Activated effector memory CD4-positive, alpha-beta T cell treated with Interleukin-2 at 50 U/mL for 16 hours (primary cell): Measurements from ENCODE around the gene DNMT3A.
"Not testable (repeated sequence)": the region's sequence is repeated elsewhere in the genome, so short reads cannot be mapped to it uniquely, and the experiment has no call there.

Experiments used
- DNase-seq: peaks from one replicate; pipeline ENCODE4 v3.0.0-alpha.2; 2020

The DNMT3A gene

DNA sequence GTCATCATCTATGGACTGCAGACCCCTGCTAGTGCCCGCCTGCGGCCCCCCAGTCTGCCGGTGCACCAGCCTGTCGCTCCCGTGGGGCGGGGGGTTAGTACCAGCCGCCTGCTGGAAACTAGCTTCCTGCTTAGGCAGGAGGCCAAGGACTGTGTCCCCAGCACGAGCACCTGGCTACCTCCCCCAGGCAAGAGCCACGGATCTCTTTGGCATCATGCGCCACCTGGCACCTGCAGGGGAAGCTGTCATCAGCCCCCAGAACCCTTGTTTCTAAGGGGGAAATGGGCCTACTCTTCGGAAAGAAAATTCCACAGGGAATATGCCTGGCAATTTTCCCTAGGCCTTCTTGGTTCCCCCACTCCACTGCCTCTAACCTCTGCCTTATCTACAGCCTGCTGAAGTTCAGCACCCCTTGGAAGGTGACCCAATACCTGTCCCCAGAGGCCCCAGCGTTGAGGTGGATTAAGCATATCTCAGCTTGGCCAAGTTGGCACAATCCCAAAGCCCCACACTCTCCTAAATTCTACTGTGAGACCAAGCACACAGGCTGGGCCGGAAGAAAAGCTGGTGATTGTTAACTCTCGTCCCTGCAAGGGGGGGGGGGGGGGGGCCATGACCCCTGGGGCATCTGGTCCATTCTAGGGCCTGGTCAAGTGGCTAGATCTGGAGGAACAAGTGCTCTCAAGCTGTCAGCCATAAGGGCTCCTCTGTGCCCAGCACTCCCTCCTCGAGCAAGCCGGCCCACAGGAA is 111.4 kb downstream of the DNMT3A start:
- DNase-seq = no peak

- DNase-seq = no peak
Measured at GRCh38 chr2:25229279-25230197, 112.2 kb downstream of the DNMT3A start.

GRCh38 chr2:25228848-25229278 is 112.9 kb downstream of the DNMT3A start:
- DNase-seq = no peak

- no peak for DNase-seq
Measured at GRCh38 chr2:25227576-25227975, 114.1 kb downstream of the DNMT3A start.

DNA sequence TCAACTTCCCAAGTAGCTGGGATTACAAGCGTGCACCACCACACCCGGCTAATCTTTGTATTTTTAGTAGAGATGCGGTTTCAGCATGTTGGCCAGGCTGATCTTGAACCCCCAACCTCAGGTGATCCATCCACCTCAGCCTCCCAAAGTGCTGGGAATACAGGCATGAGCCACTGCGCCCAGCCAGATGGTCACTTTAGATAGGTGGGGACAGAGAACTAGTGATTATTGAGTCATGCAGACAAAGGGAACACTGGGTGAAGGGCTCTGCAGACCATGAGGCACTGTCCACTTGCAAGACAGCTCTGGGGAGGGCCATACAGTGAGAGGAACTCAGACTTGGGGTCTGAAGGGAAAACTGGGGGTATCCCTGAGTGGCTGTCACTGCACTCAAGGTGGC is 114.9 kb downstream of the DNMT3A start:
- DNase-seq = no peak

- no peak for DNase-seq
Measured at GRCh38 chr2:25222477-25223121, 119.1 kb downstream of the DNMT3A start.

GRCh38 chr2:25221579-25221978 is 120.1 kb downstream of the DNMT3A start:
- no peak for DNase-seq

- no peak for DNase-seq
Measured at GRCh38 chr2:25220313-25220712, 121.4 kb downstream of the DNMT3A start.

DNA sequence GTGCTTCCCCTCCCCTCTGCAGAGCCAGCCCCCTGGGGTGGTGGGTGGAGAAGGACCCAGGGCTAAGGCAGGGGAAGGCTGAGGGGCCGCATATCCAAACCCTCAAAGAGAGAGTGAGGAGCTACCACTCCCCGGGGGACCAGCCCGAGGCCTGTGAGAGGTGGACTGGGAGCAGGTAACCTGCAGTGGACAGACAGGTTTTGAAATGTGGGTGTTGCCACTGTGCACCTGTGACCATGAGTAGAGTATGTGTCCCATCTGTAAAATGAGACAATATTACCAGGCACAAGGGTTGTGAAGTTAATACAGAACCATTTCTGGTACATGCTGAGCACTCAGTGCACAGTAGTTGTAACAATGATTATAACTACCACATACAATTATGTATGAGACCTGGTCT is 122.1 kb downstream of the DNMT3A start:
- DNase-seq = no peak

DNA sequence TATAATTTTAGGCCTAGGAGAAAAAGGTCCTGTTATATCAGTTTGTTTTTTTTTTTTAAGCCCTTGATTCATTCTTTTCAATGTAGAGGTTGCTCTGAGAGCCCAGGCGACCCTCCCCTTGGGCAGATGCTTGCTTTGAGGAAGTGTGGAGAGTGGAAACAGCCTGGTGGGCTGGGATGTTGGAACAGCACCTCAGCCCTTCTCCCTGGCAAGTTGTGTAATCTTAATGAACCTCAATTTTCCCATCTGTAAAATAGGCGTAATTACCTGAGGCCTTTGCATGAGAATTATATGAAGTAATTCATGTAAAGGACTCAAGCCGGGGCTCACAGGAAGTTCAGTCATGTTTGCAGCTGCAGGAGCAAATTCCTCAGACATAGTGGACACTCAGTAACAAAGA is 123.6 kb downstream of the DNMT3A start:
- DNase-seq = no peak

- peak; percentile 82 for DNase-seq
Measured at GRCh38 chr2:25215948-25216679, 125.6 kb downstream of the DNMT3A start.

GRCh38 chr2:25215232-25215631 is 126.5 kb downstream of the DNMT3A start:
- no peak for DNase-seq

GRCh38 chr2:25213229-25213628 is 128.5 kb downstream of the DNMT3A start:
- no peak for DNase-seq

GRCh38 chr2:25210923-25211322 is 130.8 kb downstream of the DNMT3A start:
- not testable (repeated sequence) for DNase-seq

DNA sequence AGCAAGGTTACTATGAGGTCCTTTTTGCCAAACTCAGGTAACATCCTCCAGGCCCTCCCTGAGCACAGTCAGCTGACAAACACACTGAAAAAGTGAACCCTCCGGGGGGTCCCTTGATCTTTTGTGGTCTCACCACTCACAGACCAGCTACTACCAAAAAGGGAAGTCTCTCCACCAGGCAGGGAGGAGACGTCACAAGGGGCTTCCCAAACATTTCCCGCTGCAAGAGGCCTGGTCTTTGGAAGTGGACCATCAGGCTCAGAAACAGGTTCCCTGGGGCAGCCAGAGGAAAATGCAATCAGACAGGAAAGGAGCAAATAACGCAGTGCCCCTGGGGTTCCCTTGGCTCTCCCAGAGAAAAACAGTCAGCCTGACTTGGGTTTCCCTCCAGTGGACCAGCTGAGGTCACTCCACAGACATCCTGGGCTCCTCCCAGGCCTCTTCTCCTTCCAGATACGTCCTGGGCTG is 134.6 kb downstream of the DNMT3A start:
- DNase-seq = no peak

GRCh38 chr2:25204190-25204838 is 137.4 kb downstream of the DNMT3A start:
- no peak for DNase-seq

GRCh38 chr2:25202275-25202674 is 139.4 kb downstream of the DNMT3A start:
- no peak for DNase-seq

DNA sequence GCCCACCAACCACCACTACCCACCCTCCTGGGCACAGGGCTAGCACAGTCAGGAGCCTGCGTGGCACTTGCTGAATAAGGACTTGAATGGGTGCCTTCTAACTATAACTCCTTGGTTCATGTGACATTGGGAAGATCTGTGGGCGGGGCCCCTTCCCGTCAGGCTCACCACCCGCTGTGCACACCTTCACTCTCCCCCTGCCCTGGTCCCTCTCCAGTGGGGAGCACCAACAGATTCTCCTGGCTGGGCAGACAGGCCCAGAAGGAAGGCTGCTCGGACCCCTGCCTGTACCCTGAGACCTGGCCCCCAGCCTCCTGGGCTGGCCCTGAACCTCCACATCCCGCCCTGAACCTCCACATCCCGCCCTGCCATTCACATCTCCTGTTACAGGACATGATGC is 139.9 kb downstream of the DNMT3A start:
- no peak for DNase-seq

DNA sequence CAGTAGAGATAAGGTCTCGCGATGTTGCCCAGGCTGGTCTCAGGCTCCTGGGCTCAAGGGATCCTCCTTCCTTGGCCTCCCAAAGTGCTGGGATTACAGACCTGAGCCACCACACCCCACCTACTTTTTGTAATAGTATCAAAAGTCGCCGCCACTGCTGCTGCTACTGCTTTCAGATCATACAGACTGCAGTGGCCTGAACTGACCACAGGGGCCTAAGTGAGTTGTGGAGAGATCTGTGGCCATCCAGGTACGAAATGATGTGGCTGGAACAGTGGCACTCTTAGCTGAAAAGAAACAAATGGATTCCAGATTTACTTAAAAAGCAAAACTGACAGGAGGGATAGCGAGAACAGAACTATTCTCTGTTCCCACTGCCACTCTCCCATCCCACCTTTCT is 140.5 kb downstream of the DNMT3A start:
- no peak for DNase-seq

DNA sequence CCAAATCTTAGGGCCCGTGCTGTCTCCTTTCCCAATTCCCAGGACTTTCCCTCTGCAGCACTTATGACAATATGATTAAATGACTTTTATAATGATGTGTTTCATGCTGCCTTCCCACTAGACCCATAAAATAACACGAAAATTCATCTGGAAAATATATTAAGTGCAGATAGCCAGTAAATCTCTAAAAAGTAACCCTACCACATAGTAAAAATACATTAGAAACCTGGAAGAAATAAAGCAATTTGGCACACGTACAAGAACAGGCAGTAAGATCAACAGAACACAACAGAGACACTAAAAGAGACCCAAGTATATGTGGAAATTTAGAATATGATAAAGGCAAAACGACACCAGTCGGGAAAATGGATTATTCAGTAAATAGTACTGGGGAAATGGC is 143.1 kb downstream of the DNMT3A start:
- DNase-seq = no peak

- no peak for DNase-seq
Measured at GRCh38 chr2:25198209-25198525, 143.6 kb downstream of the DNMT3A start.
